ENCODE measurements around the gene CEP20.

The CEP20 gene

GRCh38 chr16:15880434-15881308 is 7.7 kb downstream of the CEP20 start:
- Histone ChIP-seq H3K27ac (ENCODE audit: low read length) (no peak overlapping the region), H3K27me3 (ENCODE audit: control insufficient read depth, insufficient read depth, low read length) (no peaks in the 10 kb centered on the region)
- no peak for DNase-seq (ENCODE audit: low read depth, low spot score)

GRCh38 chr16:15879255-15879811 is 9.1 kb downstream of the CEP20 start:
- no peak overlapping the region for H3K4me3 ChIP-seq (ENCODE audit: low read length)
- H3K4me1 ChIP-seq (ENCODE audit: control insufficient read depth, insufficient read depth, low read length) = no peaks in the 10 kb centered on the region
- no peak for DNase-seq (ENCODE audit: low read depth, low spot score)
- WGBS (ENCODE audit: insufficient coverage, insufficient read length) = no CpG with 5 or more reads among the region's 2 CpGs
- no peak overlapping the region for H3K27ac ChIP-seq (ENCODE audit: low read length)
- peaks cover 7% of the 10 kb centered on the region for H3K36me3 ChIP-seq (ENCODE audit: control insufficient read depth, insufficient read depth, low read length)
- H3K27me3 ChIP-seq (ENCODE audit: control insufficient read depth, insufficient read depth, low read length) = no peaks in the 10 kb centered on the region
- no peaks in the 10 kb centered on the region for H3K9me3 ChIP-seq (ENCODE audit: control insufficient read depth, insufficient read depth, low read length)

More at GRCh38 chr16:15880434-15881308, 7.7 kb downstream of the CEP20 start:
- Histone ChIP-seq H3K36me3 (ENCODE audit: control insufficient read depth, insufficient read depth, low read length) (peaks cover 7% of the 10 kb centered on the region), H3K4me1 (ENCODE audit: control insufficient read depth, insufficient read depth, low read length) (no peaks in the 10 kb centered on the region), H3K4me3 (ENCODE audit: low read length) (no peak overlapping the region), H3K9me3 (ENCODE audit: control insufficient read depth, insufficient read depth, low read length) (no peaks in the 10 kb centered on the region)
- WGBS (ENCODE audit: insufficient coverage, insufficient read length) = no CpG with 5 or more reads among the region's 5 CpGs

GRCh38 chr16:15876503-15876902 is 11.9 kb downstream of the CEP20 start:
- no peak for DNase-seq (ENCODE audit: low read depth, low spot score)
- no peak overlapping the region for H3K4me3 ChIP-seq (ENCODE audit: low read length)
- no peaks in the 10 kb centered on the region for H3K4me1 ChIP-seq (ENCODE audit: control insufficient read depth, insufficient read depth, low read length)
- WGBS (ENCODE audit: insufficient coverage, insufficient read length) = no CpG with 5 or more reads among the region's 5 CpGs
- no peaks in the 10 kb centered on the region for H3K27me3 ChIP-seq (ENCODE audit: control insufficient read depth, insufficient read depth, low read length)
- H3K27ac ChIP-seq (ENCODE audit: low read length) = no peak overlapping the region
- no peaks in the 10 kb centered on the region for H3K9me3 ChIP-seq (ENCODE audit: control insufficient read depth, insufficient read depth, low read length)
- no peaks in the 10 kb centered on the region for H3K36me3 ChIP-seq (ENCODE audit: control insufficient read depth, insufficient read depth, low read length)

- no peak for DNase-seq (ENCODE audit: low read depth, low spot score)
- no peak overlapping the region for H3K4me3 ChIP-seq (ENCODE audit: low read length)
- no peak overlapping the region for H3K27ac ChIP-seq (ENCODE audit: low read length)
- no peaks in the 10 kb centered on the region for H3K9me3 ChIP-seq (ENCODE audit: control insufficient read depth, insufficient read depth, low read length)
- H3K36me3 ChIP-seq (ENCODE audit: control insufficient read depth, insufficient read depth, low read length) = no peaks in the 10 kb centered on the region; the same call in 1 of the 2 replicates
- WGBS (ENCODE audit: insufficient coverage, insufficient read length) = no CpG with 5 or more reads among the region's 7 CpGs
- H3K27me3 ChIP-seq (ENCODE audit: control insufficient read depth, insufficient read depth, low read length) = no peaks in the 10 kb centered on the region
- no peaks in the 10 kb centered on the region for H3K4me1 ChIP-seq (ENCODE audit: control insufficient read depth, insufficient read depth, low read length)
These were observed 13.6 kb downstream of the CEP20 start for GRCh38 chr16:15874745-15875314.

GRCh38 chr16:15873737-15874136 is 14.7 kb downstream of the CEP20 start:
- Histone ChIP-seq H3K4me3 (ENCODE audit: low read length) (no peak overlapping the region), H3K9me3 (ENCODE audit: control insufficient read depth, insufficient read depth, low read length) (no peaks in the 10 kb centered on the region), H3K4me1 (ENCODE audit: control insufficient read depth, insufficient read depth, low read length) (no peaks in the 10 kb centered on the region), H3K27me3 (ENCODE audit: control insufficient read depth, insufficient read depth, low read length) (no peaks in the 10 kb centered on the region), H3K27ac (ENCODE audit: low read length) (no peak overlapping the region), H3K36me3 (ENCODE audit: control insufficient read depth, insufficient read depth, low read length) (no peaks in the 10 kb centered on the region; the same call in 1 of the 2 replicates)
- no CpG with 5 or more reads among the region's 1 CpG for WGBS (ENCODE audit: insufficient coverage, insufficient read length)
- DNase-seq (ENCODE audit: low read depth, low spot score) = no peak

GRCh38 chr16:15873301-15873700 is 15.1 kb downstream of the CEP20 start:
- Histone ChIP-seq H3K36me3 (ENCODE audit: control insufficient read depth, insufficient read depth, low read length) (no peaks in the 10 kb centered on the region; the same call in 1 of the 2 replicates), H3K4me3 (ENCODE audit: low read length) (no peak overlapping the region), H3K27me3 (ENCODE audit: control insufficient read depth, insufficient read depth, low read length) (no peaks in the 10 kb centered on the region), H3K27ac (ENCODE audit: low read length) (no peak overlapping the region), H3K9me3 (ENCODE audit: control insufficient read depth, insufficient read depth, low read length) (no peaks in the 10 kb centered on the region), H3K4me1 (ENCODE audit: control insufficient read depth, insufficient read depth, low read length) (no peaks in the 10 kb centered on the region)
- no CpG with 5 or more reads among the region's 2 CpGs for WGBS (ENCODE audit: insufficient coverage, insufficient read length)
- no peak for DNase-seq (ENCODE audit: low read depth, low spot score)

GRCh38 chr16:15870011-15870410 is 18.4 kb downstream of the CEP20 start:
- Histone ChIP-seq H3K4me1 (ENCODE audit: control insufficient read depth, insufficient read depth, low read length) (no peaks in the 10 kb centered on the region), H3K36me3 (ENCODE audit: control insufficient read depth, insufficient read depth, low read length) (no peaks in the 10 kb centered on the region; the same call in 1 of the 2 replicates), H3K27ac (ENCODE audit: low read length) (no peak overlapping the region), H3K4me3 (ENCODE audit: low read length) (no peak overlapping the region), H3K27me3 (ENCODE audit: control insufficient read depth, insufficient read depth, low read length) (no peaks in the 10 kb centered on the region), H3K9me3 (ENCODE audit: control insufficient read depth, insufficient read depth, low read length) (no peaks in the 10 kb centered on the region)
- WGBS (ENCODE audit: insufficient coverage, insufficient read length) = no CpG with 5 or more reads among the region's 5 CpGs
- no peak for DNase-seq (ENCODE audit: low read depth, low spot score)

- no peaks in the 10 kb centered on the region; the same call in 1 of the 2 replicates for H3K36me3 ChIP-seq (ENCODE audit: control insufficient read depth, insufficient read depth, low read length)
- H3K27me3 ChIP-seq (ENCODE audit: control insufficient read depth, insufficient read depth, low read length) = no peaks in the 10 kb centered on the region
- H3K9me3 ChIP-seq (ENCODE audit: control insufficient read depth, insufficient read depth, low read length) = no peaks in the 10 kb centered on the region
- no peak for DNase-seq (ENCODE audit: low read depth, low spot score)
- H3K27ac ChIP-seq (ENCODE audit: low read length) = no peak overlapping the region
- no peak overlapping the region for H3K4me3 ChIP-seq (ENCODE audit: low read length)
- no peaks in the 10 kb centered on the region for H3K4me1 ChIP-seq (ENCODE audit: control insufficient read depth, insufficient read depth, low read length)
- no CpG with 5 or more reads among the region's 5 CpGs for WGBS (ENCODE audit: insufficient coverage, insufficient read length)
These were observed 22.0 kb downstream of the CEP20 start for GRCh38 chr16:15866451-15866850.

GRCh38 chr16:15865742-15866141 is 22.7 kb downstream of the CEP20 start:
- Histone ChIP-seq H3K4me1 (ENCODE audit: control insufficient read depth, insufficient read depth, low read length) (no peaks in the 10 kb centered on the region), H3K4me3 (ENCODE audit: low read length) (no peak overlapping the region), H3K27me3 (ENCODE audit: control insufficient read depth, insufficient read depth, low read length) (no peaks in the 10 kb centered on the region), H3K36me3 (ENCODE audit: control insufficient read depth, insufficient read depth, low read length) (no peaks in the 10 kb centered on the region; the same call in 1 of the 2 replicates), H3K27ac (ENCODE audit: low read length) (no peak overlapping the region), H3K9me3 (ENCODE audit: control insufficient read depth, insufficient read depth, low read length) (no peaks in the 10 kb centered on the region)
- WGBS (ENCODE audit: insufficient coverage, insufficient read length) = no CpG with 5 or more reads among the region's 7 CpGs
- no peak for DNase-seq (ENCODE audit: low read depth, low spot score)

GRCh38 chr16:15864939-15865338 is 23.5 kb downstream of the CEP20 start:
- H3K27ac ChIP-seq (ENCODE audit: low read length) = no peak overlapping the region
- no peaks in the 10 kb centered on the region for H3K27me3 ChIP-seq (ENCODE audit: control insufficient read depth, insufficient read depth, low read length)
- H3K9me3 ChIP-seq (ENCODE audit: control insufficient read depth, insufficient read depth, low read length) = no peaks in the 10 kb centered on the region
- WGBS (ENCODE audit: insufficient coverage, insufficient read length) = no CpG with 5 or more reads among the region's 5 CpGs
- no peak overlapping the region for H3K4me3 ChIP-seq (ENCODE audit: low read length)
- no peak for DNase-seq (ENCODE audit: low read depth, low spot score)
- no peaks in the 10 kb centered on the region; the same call in 1 of the 2 replicates for H3K36me3 ChIP-seq (ENCODE audit: control insufficient read depth, insufficient read depth, low read length)
- no peaks in the 10 kb centered on the region for H3K4me1 ChIP-seq (ENCODE audit: control insufficient read depth, insufficient read depth, low read length)
